SU-DHL-6 (cell line): Measurements from ENCODE around the gene PDHB.

ENCODE experiments used
- H2AFZ ChIP-seq: fragments of 200-600 bp; sonication (generic); 2 replicates; pipeline ENCODE4 v1.6.1; 2014; ENCODE audit warnings: low read depth, mild to moderate bottlenecking, moderate library complexity, mixed read lengths, antibody characterized with exemption, low read length; ENCODE audit not compliant: severe bottlenecking
- H3F3A ChIP-seq: fragments of 200-600 bp; shearing (Covaris generic); 2 replicates; pipeline ENCODE4 v1.6.0; 2016; ENCODE audit warnings: antibody characterized with exemption, mild to moderate bottlenecking; ENCODE audit not compliant: insufficient read depth
- H3K27ac ChIP-seq: fragments of 200-600 bp; sonication (generic); 2 replicates; pipeline ENCODE4 v1.5.1; 2016; ENCODE audit warnings: low read depth, mild to moderate bottlenecking, low read length, moderate library complexity, mixed read lengths
- H3K27me3 ChIP-seq: fragments of 200-600 bp; sonication (generic), shearing (Covaris generic); 2 replicates; pipeline ENCODE4 v1.6.0; 2014; ENCODE audit warnings: mild to moderate bottlenecking, low read length
- H3K36me3 ChIP-seq: fragments of 200-600 bp; sonication (generic); 2 replicates; pipeline ENCODE4 v1.6.1; 2014; ENCODE audit warnings: mild to moderate bottlenecking, low read length, mixed read lengths
- H3K4me2 ChIP-seq: fragments of 300-600, 200-600 bp; shearing (Covaris generic), sonication (generic); 2 replicates; pipeline ENCODE4 v1.6.0; 2014; ENCODE audit warnings: low read length, low read depth, mild to moderate bottlenecking; ENCODE audit not compliant: poor library complexity, severe bottlenecking
- H3K4me3 ChIP-seq: fragments of 200-600 bp; sonication (generic); 2 replicates; pipeline ENCODE4 v1.5.1; 2014; ENCODE audit warnings: antibody characterized with exemption, low read length, mild to moderate bottlenecking, mixed read lengths; ENCODE audit not compliant: insufficient read depth, poor library complexity, severe bottlenecking
- H3K79me2 ChIP-seq: fragments of 200-600 bp; sonication (generic); 2 replicates; pipeline ENCODE4 v1.6.1; 2014; ENCODE audit warnings: mild to moderate bottlenecking, low read length, moderate library complexity; ENCODE audit not compliant: insufficient read depth
- H3K9ac ChIP-seq: fragments of 200-600 bp; sonication (generic); 2 replicates; pipeline ENCODE4 v1.7.0; 2014; ENCODE audit warnings: mild to moderate bottlenecking, low read length
- H3K9me2 ChIP-seq: fragments of 200-600 bp; sonication (generic); replicated peaks from 2 replicates; pipeline ENCODE4 v1.6.1; 2014; ENCODE audit warnings: low read length; ENCODE audit not compliant: insufficient read depth
- H3K9me3 ChIP-seq: fragments of 200-600 bp; sonication (generic); 2 replicates; pipeline ENCODE4 v1.6.1; 2014; ENCODE audit warnings: low read length, mixed read lengths; ENCODE audit not compliant: insufficient read depth
- H4K20me1 ChIP-seq: fragments of 200-600 bp; sonication (generic); 2 replicates; pipeline ENCODE4 v1.6.1; 2014; ENCODE audit warnings: low read depth, mild to moderate bottlenecking, antibody characterized with exemption, low read length, moderate library complexity, mixed read lengths
- CTCF ChIP-seq: fragments of 200-600 bp; sonication (generic); IDR thresholded peaks from one replicate; pipeline ENCODE4 v1.5.1; 2017; ENCODE audit warnings: antibody characterized with exemption, mild to moderate bottlenecking, low read length, moderate library complexity; ENCODE audit not compliant: insufficient read depth, poor library complexity, severe bottlenecking
- EZH2phosphoT487 ChIP-seq: fragments of 200-600 bp; sonication (generic), shearing (Covaris generic); conservative IDR thresholded peaks from 2 replicates; pipeline ENCODE4 v1.6.1; 2018; ENCODE audit warnings: mild to moderate bottlenecking, antibody characterized with exemption, low read length, moderate library complexity, mixed read lengths

The PDHB gene

GRCh38 chr3:58434990-58435389, 1.4 kb upstream of the PDHB start:
- no peak overlapping the region for H3K27ac ChIP-seq
- H3K79me2 ChIP-seq, result peaks cover 7% of the 10 kb centered on the region
- H3K36me3 ChIP-seq, result peaks cover 7% of the 10 kb centered on the region; the same call in 1 of the 2 replicates
- no peak overlapping the region for H3K4me2 ChIP-seq
- H3K27me3 ChIP-seq, result no peaks in the 10 kb centered on the region
- H3K9me2 ChIP-seq, result no peaks in the 10 kb centered on the region
- H3F3A ChIP-seq, result peaks cover 6% of the 10 kb centered on the region; the same call in 1 of the 2 replicates
- H4K20me1 ChIP-seq, result no peaks in the 10 kb centered on the region
- TF ChIP-seq CTCF (no peak), EZH2phosphoT487 (no peak)
- H2AFZ ChIP-seq, result no peak overlapping the region
- H3K9ac ChIP-seq, result no peak overlapping the region
- H3K9me3 ChIP-seq, result no peaks in the 10 kb centered on the region
- H3K4me3 ChIP-seq, result no peak overlapping the region

GRCh38 chr3:58434511-58434910, 879 bp upstream of the PDHB start:
- no peaks in the 10 kb centered on the region for H3K9me2 ChIP-seq
- H3K36me3 ChIP-seq, result peaks cover 9% of the 10 kb centered on the region; the same call in 1 of the 2 replicates
- no peaks in the 10 kb centered on the region for H4K20me1 ChIP-seq
- no peaks in the 10 kb centered on the region for H3K9me3 ChIP-seq
- H3K27me3 ChIP-seq, result no peaks in the 10 kb centered on the region
- H2AFZ ChIP-seq, result no peak overlapping the region
- H3K4me2 ChIP-seq, result peak overlapping the region; percentile 83
- H3F3A ChIP-seq, result peaks cover 11% of the 10 kb centered on the region; the same call in 1 of the 2 replicates
- no peak overlapping the region for H3K27ac ChIP-seq
- H3K9ac ChIP-seq, result peak overlapping the region; percentile 67; the same call in 1 of the 2 replicates
- H3K79me2 ChIP-seq, result peaks cover 7% of the 10 kb centered on the region
- no peak for TF ChIP-seq CTCF
- no peak for TF ChIP-seq EZH2phosphoT487
- H3K4me3 ChIP-seq, result no peak overlapping the region

GRCh38 chr3:58434168-58434504, 504 bp upstream of the PDHB start:
- H3K9ac ChIP-seq, result peak overlapping the region; percentile 67; the same call in 1 of the 2 replicates
- peak overlapping the region; percentile 88 for H2AFZ ChIP-seq
- no peak overlapping the region for H3K27ac ChIP-seq

More at GRCh38 chr3:58434168-58434504, 504 bp upstream of the PDHB start:
- peaks cover 9% of the 10 kb centered on the region; the same call in 1 of the 2 replicates for H3K36me3 ChIP-seq
- H3K4me2 ChIP-seq, result peak overlapping the region; percentile 83
- no peaks in the 10 kb centered on the region for H4K20me1 ChIP-seq
- no peak for TF ChIP-seq EZH2phosphoT487
- no peak for TF ChIP-seq CTCF
- peak overlapping the region; percentile 46 for H3K4me3 ChIP-seq
- peaks cover 13% of the 10 kb centered on the region; the same call in 1 of the 2 replicates for H3F3A ChIP-seq
- H3K27me3 ChIP-seq, result no peaks in the 10 kb centered on the region
- H3K9me2 ChIP-seq, result no peaks in the 10 kb centered on the region
- H3K9me3 ChIP-seq, result no peaks in the 10 kb centered on the region
- H3K79me2 ChIP-seq, result peaks cover 7% of the 10 kb centered on the region
